NOMO-1 treated with dmso at 0.1 percent for 144 hours (cell line): ENCODE data around the gene SPOCK1.

Experiments used
- DNase-seq: peaks from one replicate; lab custom pipeline; 2025; ENCODE audit not compliant: unreplicated experiment; lab: John Stamatoyannopoulos, UW

The SPOCK1 gene

GRCh38 chr5:137203011-137203632 lies 296.0 kb downstream of the SPOCK1 start:
- no peak for DNase-seq

- no peak for DNase-seq
These were observed 297.2 kb downstream of the SPOCK1 start for GRCh38 chr5:137201876-137202275.

- no peak for DNase-seq
These were observed 298.0 kb downstream of the SPOCK1 start for GRCh38 chr5:137200906-137201700.

GRCh38 chr5:137199966-137200365 lies 299.2 kb downstream of the SPOCK1 start:
- no peak for DNase-seq

GRCh38 chr5:137199201-137199600 lies 299.9 kb downstream of the SPOCK1 start:
- no peak for DNase-seq

GRCh38 chr5:137195483-137195882 lies 303.6 kb downstream of the SPOCK1 start:
- no peak for DNase-seq

GRCh38 chr5:137194300-137194699 lies 304.8 kb downstream of the SPOCK1 start:
- DNase-seq, result no peak

GRCh38 chr5:137192293-137192743 lies 306.8 kb downstream of the SPOCK1 start:
- no peak for DNase-seq

- no peak for DNase-seq
These were observed 307.9 kb downstream of the SPOCK1 start for GRCh38 chr5:137191179-137191578.

- DNase-seq, result no peak
These were observed 308.7 kb downstream of the SPOCK1 start for GRCh38 chr5:137190441-137190840.

- DNase-seq, result no peak
These were observed 309.1 kb downstream of the SPOCK1 start for GRCh38 chr5:137190031-137190430.

GRCh38 chr5:137188566-137188965 lies 310.6 kb downstream of the SPOCK1 start:
- no peak for DNase-seq

GRCh38 chr5:137186759-137187461 lies 312.2 kb downstream of the SPOCK1 start:
- no peak for DNase-seq

- no peak for DNase-seq
These were observed 313.9 kb downstream of the SPOCK1 start for GRCh38 chr5:137185193-137185592.

- DNase-seq, result no peak
These were observed 314.4 kb downstream of the SPOCK1 start for GRCh38 chr5:137184734-137185133.

GRCh38 chr5:137182576-137182975 lies 316.6 kb downstream of the SPOCK1 start:
- no peak for DNase-seq

- DNase-seq, result no peak
These were observed 317.5 kb downstream of the SPOCK1 start for GRCh38 chr5:137181667-137182066.

- DNase-seq, result no peak
These were observed 319.9 kb downstream of the SPOCK1 start for GRCh38 chr5:137179203-137179602.

- DNase-seq, result no peak
These were observed 322.5 kb downstream of the SPOCK1 start for GRCh38 chr5:137176609-137177008.

GRCh38 chr5:137176126-137176525 lies 323.0 kb downstream of the SPOCK1 start:
- DNase-seq, result no peak

- DNase-seq, result no peak
These were observed 324.9 kb downstream of the SPOCK1 start for GRCh38 chr5:137174196-137174595.

- DNase-seq, result no peak
These were observed 326.9 kb downstream of the SPOCK1 start for GRCh38 chr5:137172258-137172657.
